ENCODE measurements around the gene GKN2. TPM values are rescaled to one million over a fixed set of nuclear protein-coding genes. Genes with fewer than 3 reads are reported as not detected.

Gene GKN2
- polyA plus RNA-seq, 2 donors = 2.6 TPM; not detected in 1

- WGBS, 2 donors = 85 to 86% methylated on average over 1 of the region's 1 CpG
- no peaks in the 10 kb centered on the region for H3K9me3 ChIP-seq (ENCODE audit: control insufficient read depth in 2 of 2, insufficient read depth in 1 of 2, low read depth in 1 of 2, low read length in 1 of 2)
- H3K36me3 ChIP-seq (ENCODE audit: control insufficient read depth in 2 of 2, insufficient read depth in 2 of 2, low read length in 1 of 2) = no peaks in the 10 kb centered on the region
- no peak overlapping the region for H3K4me3 ChIP-seq (ENCODE audit: low read depth in 1 of 2, low read length in 2 of 2)
- no peak overlapping the region for H3K27ac ChIP-seq (ENCODE audit: low read depth in 2 of 2, low read length in 1 of 2)
- H3K4me1 ChIP-seq (ENCODE audit: control insufficient read depth in 2 of 2, insufficient read depth in 2 of 2, low read length in 1 of 2) = peaks cover 6 to 17% of the 10 kb centered on the region in 2 donors
- no peaks in the 10 kb centered on the region for H3K27me3 ChIP-seq (ENCODE audit: control insufficient read depth in 1 of 2, insufficient read depth in 2 of 2, low read length in 2 of 2)
Observed at GRCh38 chr2:68940369-68940768, 12.3 kb downstream of the GKN2 start.

DNA sequence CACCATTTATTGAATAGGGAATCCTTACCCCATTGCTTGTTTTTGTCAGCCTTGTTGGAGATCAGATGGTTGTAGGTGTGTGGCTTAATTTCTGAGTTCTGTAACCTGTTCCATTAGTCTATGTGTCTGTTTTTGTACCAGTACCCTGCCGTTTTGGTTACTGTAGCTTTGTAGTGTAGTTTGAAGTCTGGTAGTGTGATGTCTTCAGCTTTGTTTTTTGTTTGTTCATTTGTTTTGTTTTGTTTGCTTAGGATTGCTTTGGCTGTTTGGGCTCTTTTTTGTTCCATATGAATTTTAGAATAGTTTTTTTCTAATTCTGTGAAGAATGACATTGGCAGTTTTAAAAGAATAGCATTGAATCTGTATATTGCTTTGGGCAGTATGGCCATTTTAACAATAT, 12.7 kb downstream of the GKN2 start:
- Histone ChIP-seq H3K36me3 (ENCODE audit: control insufficient read depth in 2 of 2, insufficient read depth in 2 of 2, low read length in 1 of 2) (no peaks in the 10 kb centered on the region), H3K27ac (ENCODE audit: low read depth in 2 of 2, low read length in 1 of 2) (no peak overlapping the region), H3K27me3 (ENCODE audit: control insufficient read depth in 1 of 2, insufficient read depth in 2 of 2, low read length in 2 of 2) (no peaks in the 10 kb centered on the region), H3K4me1 (ENCODE audit: control insufficient read depth in 2 of 2, insufficient read depth in 2 of 2, low read length in 1 of 2) (peaks cover 9 to 19% of the 10 kb centered on the region in 2 donors), H3K4me3 (ENCODE audit: low read depth in 1 of 2, low read length in 2 of 2) (no peak overlapping the region), H3K9me3 (ENCODE audit: control insufficient read depth in 2 of 2, insufficient read depth in 1 of 2, low read depth in 1 of 2, low read length in 1 of 2) (no peaks in the 10 kb centered on the region)
- 93 to 100% methylated on average over 1 of the region's 1 CpG for WGBS, 2 donors

DNA sequence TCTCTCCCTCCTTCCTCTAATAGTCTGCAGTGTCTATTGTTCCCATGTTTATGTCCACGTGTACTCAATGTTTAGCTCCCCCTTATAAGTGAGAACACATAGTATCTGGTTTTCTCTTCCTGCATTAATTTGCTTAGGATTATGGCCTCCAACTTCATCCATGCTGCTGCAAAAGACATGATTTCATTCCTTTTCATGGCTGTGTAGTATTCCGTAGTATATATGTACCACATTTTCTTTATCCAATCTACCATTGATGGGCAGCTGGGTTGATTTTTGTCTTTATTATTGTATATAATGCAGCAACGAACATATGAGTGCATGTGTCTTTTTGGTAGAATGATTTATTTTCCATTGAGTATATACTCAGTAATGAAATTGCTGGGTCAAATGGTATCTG, 13.8 kb downstream of the GKN2 start:
- H3K4me3 ChIP-seq (ENCODE audit: low read depth in 1 of 2, low read length in 2 of 2) = no peak overlapping the region
- no peaks in the 10 kb centered on the region for H3K27me3 ChIP-seq (ENCODE audit: control insufficient read depth in 1 of 2, insufficient read depth in 2 of 2, low read length in 2 of 2)
- 88 to 91% methylated on average over 3 of the region's 3 CpGs for WGBS, 2 donors
- peaks cover 9 to 19% of the 10 kb centered on the region in 2 donors for H3K4me1 ChIP-seq (ENCODE audit: control insufficient read depth in 2 of 2, insufficient read depth in 2 of 2, low read length in 1 of 2)
- H3K27ac ChIP-seq (ENCODE audit: low read depth in 2 of 2, low read length in 1 of 2) = no peak overlapping the region
- no peaks in the 10 kb centered on the region for H3K36me3 ChIP-seq (ENCODE audit: control insufficient read depth in 2 of 2, insufficient read depth in 2 of 2, low read length in 1 of 2)
- no peaks in the 10 kb centered on the region for H3K9me3 ChIP-seq (ENCODE audit: control insufficient read depth in 2 of 2, insufficient read depth in 1 of 2, low read depth in 1 of 2, low read length in 1 of 2)

GRCh38 chr2:68937346-68938055, 15.2 kb downstream of the GKN2 start:
- WGBS, 2 donors = 72 to 76% methylated on average over 5 of the region's 5 CpGs
- no peaks in the 10 kb centered on the region for H3K9me3 ChIP-seq (ENCODE audit: control insufficient read depth in 2 of 2, insufficient read depth in 1 of 2, low read depth in 1 of 2, low read length in 1 of 2)
- H3K27ac ChIP-seq (ENCODE audit: low read depth in 2 of 2, low read length in 1 of 2) = peak overlapping the region in 1 of 2 donors; percentile 8
- H3K4me1 ChIP-seq (ENCODE audit: control insufficient read depth in 2 of 2, insufficient read depth in 2 of 2, low read length in 1 of 2) = peaks cover 9 to 17% of the 10 kb centered on the region in 2 donors
- H3K36me3 ChIP-seq (ENCODE audit: control insufficient read depth in 2 of 2, insufficient read depth in 2 of 2, low read length in 1 of 2) = no peaks in the 10 kb centered on the region
- no peak overlapping the region for H3K4me3 ChIP-seq (ENCODE audit: low read depth in 1 of 2, low read length in 2 of 2)
- no peaks in the 10 kb centered on the region for H3K27me3 ChIP-seq (ENCODE audit: control insufficient read depth in 1 of 2, insufficient read depth in 2 of 2, low read length in 2 of 2)

- Histone ChIP-seq H3K4me3 (ENCODE audit: low read depth in 1 of 2, low read length in 2 of 2) (no peak overlapping the region), H3K4me1 (ENCODE audit: control insufficient read depth in 2 of 2, insufficient read depth in 2 of 2, low read length in 1 of 2) (peaks cover 9 to 17% of the 10 kb centered on the region in 2 donors), H3K27me3 (ENCODE audit: control insufficient read depth in 1 of 2, insufficient read depth in 2 of 2, low read length in 2 of 2) (no peaks in the 10 kb centered on the region), H3K36me3 (ENCODE audit: control insufficient read depth in 2 of 2, insufficient read depth in 2 of 2, low read length in 1 of 2) (no peaks in the 10 kb centered on the region), H3K9me3 (ENCODE audit: control insufficient read depth in 2 of 2, insufficient read depth in 1 of 2, low read depth in 1 of 2, low read length in 1 of 2) (no peaks in the 10 kb centered on the region), H3K27ac (ENCODE audit: low read depth in 2 of 2, low read length in 1 of 2) (peak overlapping the region in 1 of 2 donors; percentile 8)
- 50 to 58% methylated on average over 1 of the region's 1 CpG for WGBS, 2 donors
Observed at GRCh38 chr2:68936889-68937288, 15.8 kb downstream of the GKN2 start.

GRCh38 chr2:68936427-68936826, 16.3 kb downstream of the GKN2 start:
- H3K4me1 ChIP-seq (ENCODE audit: control insufficient read depth in 2 of 2, insufficient read depth in 2 of 2, low read length in 1 of 2) = peaks cover 9 to 17% of the 10 kb centered on the region in 2 donors
- no peak overlapping the region for H3K27ac ChIP-seq (ENCODE audit: low read depth in 2 of 2, low read length in 1 of 2)
- no peaks in the 10 kb centered on the region for H3K36me3 ChIP-seq (ENCODE audit: control insufficient read depth in 2 of 2, insufficient read depth in 2 of 2, low read length in 1 of 2)
- H3K4me3 ChIP-seq (ENCODE audit: low read depth in 1 of 2, low read length in 2 of 2) = no peak overlapping the region
- no peaks in the 10 kb centered on the region for H3K27me3 ChIP-seq (ENCODE audit: control insufficient read depth in 1 of 2, insufficient read depth in 2 of 2, low read length in 2 of 2)
- 48 to 52% methylated on average over 2 of the region's 2 CpGs for WGBS, 2 donors
- no peaks in the 10 kb centered on the region for H3K9me3 ChIP-seq (ENCODE audit: control insufficient read depth in 2 of 2, insufficient read depth in 1 of 2, low read depth in 1 of 2, low read length in 1 of 2)

DNA sequence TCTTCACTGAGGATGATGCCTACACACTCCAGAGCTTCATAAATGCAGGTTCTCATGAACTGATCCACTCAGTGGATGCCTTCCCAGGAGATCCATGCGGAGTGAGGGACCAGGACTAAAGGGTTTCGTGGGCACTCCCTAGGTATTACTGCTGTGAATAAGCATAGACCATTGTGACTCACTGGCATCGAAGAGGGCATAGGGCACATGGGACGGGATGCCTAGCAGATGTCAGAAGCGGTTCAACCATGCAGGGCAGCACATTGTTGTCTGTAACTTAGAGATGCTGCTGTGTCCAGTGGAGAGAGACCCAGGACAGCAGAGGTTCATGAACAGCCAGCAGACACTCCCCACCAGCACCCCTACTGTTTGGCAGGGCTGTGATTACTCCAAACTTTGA, 17.2 kb downstream of the GKN2 start:
- no peaks in the 10 kb centered on the region for H3K36me3 ChIP-seq (ENCODE audit: control insufficient read depth in 2 of 2, insufficient read depth in 2 of 2, low read length in 1 of 2)
- no peak overlapping the region for H3K27ac ChIP-seq (ENCODE audit: low read depth in 2 of 2, low read length in 1 of 2)
- no peaks in the 10 kb centered on the region for H3K9me3 ChIP-seq (ENCODE audit: control insufficient read depth in 2 of 2, insufficient read depth in 1 of 2, low read depth in 1 of 2, low read length in 1 of 2)
- H3K27me3 ChIP-seq (ENCODE audit: control insufficient read depth in 1 of 2, insufficient read depth in 2 of 2, low read length in 2 of 2) = no peaks in the 10 kb centered on the region
- no peak overlapping the region for H3K4me3 ChIP-seq (ENCODE audit: low read depth in 1 of 2, low read length in 2 of 2)
- WGBS, 2 donors = 86 to 88% methylated on average over 5 of the region's 5 CpGs
- peaks cover 9 to 17% of the 10 kb centered on the region in 2 donors for H3K4me1 ChIP-seq (ENCODE audit: control insufficient read depth in 2 of 2, insufficient read depth in 2 of 2, low read length in 1 of 2)

DNA sequence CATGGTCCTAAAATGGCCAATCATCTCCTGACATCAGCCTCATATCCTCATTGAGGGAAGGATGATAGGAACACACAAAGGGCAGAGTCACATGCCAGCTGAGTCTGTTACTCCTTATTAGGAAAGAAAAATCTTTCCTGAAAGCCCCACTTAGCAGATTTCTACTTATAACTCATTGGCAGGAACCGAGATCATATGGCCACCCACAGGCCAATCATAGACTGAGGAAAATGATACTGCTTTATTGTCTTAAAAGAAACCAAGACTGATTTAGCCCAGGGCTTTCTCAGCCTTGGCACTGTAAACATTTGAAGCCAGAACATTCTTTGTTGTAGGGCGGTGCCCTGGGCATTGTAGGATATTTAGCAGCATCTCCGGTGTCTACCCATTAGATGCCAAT, 18.7 kb downstream of the GKN2 start:
- Histone ChIP-seq H3K27ac (ENCODE audit: low read depth in 2 of 2, low read length in 1 of 2) (no peak overlapping the region), H3K4me1 (ENCODE audit: control insufficient read depth in 2 of 2, insufficient read depth in 2 of 2, low read length in 1 of 2) (peaks cover 9 to 17% of the 10 kb centered on the region in 2 donors), H3K27me3 (ENCODE audit: control insufficient read depth in 1 of 2, insufficient read depth in 2 of 2, low read length in 2 of 2) (no peaks in the 10 kb centered on the region), H3K4me3 (ENCODE audit: low read depth in 1 of 2, low read length in 2 of 2) (no peak overlapping the region), H3K9me3 (ENCODE audit: control insufficient read depth in 2 of 2, insufficient read depth in 1 of 2, low read depth in 1 of 2, low read length in 1 of 2) (no peaks in the 10 kb centered on the region), H3K36me3 (ENCODE audit: control insufficient read depth in 2 of 2, insufficient read depth in 2 of 2, low read length in 1 of 2) (no peaks in the 10 kb centered on the region)
- WGBS, 2 donors = 60 to 65% methylated on average over 3 of the region's 3 CpGs

DNA sequence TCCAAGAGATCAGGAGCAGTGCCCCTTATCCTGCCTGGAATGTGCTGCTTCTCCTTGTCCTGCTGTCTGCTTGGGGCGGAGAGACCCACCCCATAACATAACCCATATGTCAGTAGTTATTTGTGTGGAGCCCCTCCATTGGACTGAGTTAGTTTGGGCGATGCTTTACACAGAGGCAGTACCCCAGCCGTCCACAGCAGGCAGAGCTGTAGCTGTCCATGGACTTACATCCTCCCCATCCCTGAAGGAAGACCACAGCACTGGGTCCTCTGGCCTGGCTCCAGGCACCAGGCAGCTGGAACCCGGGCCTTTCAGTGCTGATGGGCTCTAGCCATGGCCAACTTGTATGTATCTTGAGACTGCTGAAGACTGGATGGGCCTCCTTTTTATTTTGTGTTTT, 20.3 kb downstream of the GKN2 start:
- Histone ChIP-seq H3K9me3 (ENCODE audit: control insufficient read depth in 2 of 2, insufficient read depth in 1 of 2, low read depth in 1 of 2, low read length in 1 of 2) (no peaks in the 10 kb centered on the region), H3K36me3 (ENCODE audit: control insufficient read depth in 2 of 2, insufficient read depth in 2 of 2, low read length in 1 of 2) (no peaks in the 10 kb centered on the region), H3K4me1 (ENCODE audit: control insufficient read depth in 2 of 2, insufficient read depth in 2 of 2, low read length in 1 of 2) (peaks cover 7 to 16% of the 10 kb centered on the region in 2 donors), H3K27me3 (ENCODE audit: control insufficient read depth in 1 of 2, insufficient read depth in 2 of 2, low read length in 2 of 2) (no peaks in the 10 kb centered on the region), H3K4me3 (ENCODE audit: low read depth in 1 of 2, low read length in 2 of 2) (no peak overlapping the region), H3K27ac (ENCODE audit: low read depth in 2 of 2, low read length in 1 of 2) (no peak overlapping the region)
- 85 to 89% methylated on average over 4 of the region's 4 CpGs for WGBS, 2 donors

- H3K4me1 ChIP-seq (ENCODE audit: control insufficient read depth in 2 of 2, insufficient read depth in 2 of 2, low read length in 1 of 2) = peaks cover 4 to 10% of the 10 kb centered on the region in 2 donors
- no peak overlapping the region for H3K4me3 ChIP-seq (ENCODE audit: low read depth in 1 of 2, low read length in 2 of 2)
- H3K9me3 ChIP-seq (ENCODE audit: control insufficient read depth in 2 of 2, insufficient read depth in 1 of 2, low read depth in 1 of 2, low read length in 1 of 2) = no peaks in the 10 kb centered on the region
- 51 to 73% methylated on average over 4 of the region's 4 CpGs for WGBS, 2 donors
- no peaks in the 10 kb centered on the region for H3K27me3 ChIP-seq (ENCODE audit: control insufficient read depth in 1 of 2, insufficient read depth in 2 of 2, low read length in 2 of 2)
- no peaks in the 10 kb centered on the region for H3K36me3 ChIP-seq (ENCODE audit: control insufficient read depth in 2 of 2, insufficient read depth in 2 of 2, low read length in 1 of 2)
- H3K27ac ChIP-seq (ENCODE audit: low read depth in 2 of 2, low read length in 1 of 2) = no peak overlapping the region
Observed at GRCh38 chr2:68931799-68932198, 20.9 kb downstream of the GKN2 start.
